Uterus (tissue), 2 donors: ENCODE data around the gene ADAR.

ENCODE experiments used
- POLR2A ChIP-seq, 2 donors: fragments of 450-650 bp; IDR thresholded peaks; one replicate each; pipeline ENCODE4 v1.6.1; 2016; ENCODE audit warnings: antibody characterized with exemption in 2 of 2, mild to moderate bottlenecking in 1 of 2, moderate library complexity in 1 of 2
- TF ChIP-seq, protein P1 (sequence below), 4 experiments: fragments of 200-600 bp in 2 of 4; fragments of 450-650 bp in 2 of 4; sonication (generic) in 2 of 4; IDR thresholded peaks; one replicate each; pipeline ENCODE4 v1.5.1; 2016 to 2019; ENCODE audit warnings: antibody characterized with exemption in 4 of 4, mild to moderate bottlenecking in 2 of 4, moderate library complexity in 1 of 4

DNA sequence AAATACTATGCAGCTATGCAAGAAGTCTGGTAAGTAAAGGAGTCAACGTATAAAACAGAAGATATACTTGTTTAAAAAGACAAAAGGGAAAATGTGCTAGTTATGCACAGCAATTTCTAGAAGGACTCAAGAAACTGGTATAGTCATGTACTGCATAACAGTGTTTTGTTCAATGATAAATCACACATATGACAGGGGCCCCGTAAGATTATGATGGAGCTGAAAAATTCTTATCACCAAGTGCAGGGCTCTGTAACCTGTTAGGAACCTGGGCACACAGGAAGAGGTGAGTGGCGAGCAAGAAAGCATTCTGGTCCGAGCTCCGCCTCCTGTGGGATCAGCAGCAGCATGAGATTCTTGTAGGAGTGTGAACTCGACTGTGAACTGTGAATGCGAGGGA is 13.2 kb downstream of the ADAR start:
- TF ChIP-seq, protein P1, sequence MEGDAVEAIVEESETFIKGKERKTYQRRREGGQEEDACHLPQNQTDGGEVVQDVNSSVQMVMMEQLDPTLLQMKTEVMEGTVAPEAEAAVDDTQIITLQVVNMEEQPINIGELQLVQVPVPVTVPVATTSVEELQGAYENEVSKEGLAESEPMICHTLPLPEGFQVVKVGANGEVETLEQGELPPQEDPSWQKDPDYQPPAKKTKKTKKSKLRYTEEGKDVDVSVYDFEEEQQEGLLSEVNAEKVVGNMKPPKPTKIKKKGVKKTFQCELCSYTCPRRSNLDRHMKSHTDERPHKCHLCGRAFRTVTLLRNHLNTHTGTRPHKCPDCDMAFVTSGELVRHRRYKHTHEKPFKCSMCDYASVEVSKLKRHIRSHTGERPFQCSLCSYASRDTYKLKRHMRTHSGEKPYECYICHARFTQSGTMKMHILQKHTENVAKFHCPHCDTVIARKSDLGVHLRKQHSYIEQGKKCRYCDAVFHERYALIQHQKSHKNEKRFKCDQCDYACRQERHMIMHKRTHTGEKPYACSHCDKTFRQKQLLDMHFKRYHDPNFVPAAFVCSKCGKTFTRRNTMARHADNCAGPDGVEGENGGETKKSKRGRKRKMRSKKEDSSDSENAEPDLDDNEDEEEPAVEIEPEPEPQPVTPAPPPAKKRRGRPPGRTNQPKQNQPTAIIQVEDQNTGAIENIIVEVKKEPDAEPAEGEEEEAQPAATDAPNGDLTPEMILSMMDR (IDR thresholded peaks at IDR 0.05) = no peak
- TF ChIP-seq POLR2A (IDR thresholded peaks at IDR 0.05) = no peak
